ENCODE results near the gene ACACA.

DNA sequence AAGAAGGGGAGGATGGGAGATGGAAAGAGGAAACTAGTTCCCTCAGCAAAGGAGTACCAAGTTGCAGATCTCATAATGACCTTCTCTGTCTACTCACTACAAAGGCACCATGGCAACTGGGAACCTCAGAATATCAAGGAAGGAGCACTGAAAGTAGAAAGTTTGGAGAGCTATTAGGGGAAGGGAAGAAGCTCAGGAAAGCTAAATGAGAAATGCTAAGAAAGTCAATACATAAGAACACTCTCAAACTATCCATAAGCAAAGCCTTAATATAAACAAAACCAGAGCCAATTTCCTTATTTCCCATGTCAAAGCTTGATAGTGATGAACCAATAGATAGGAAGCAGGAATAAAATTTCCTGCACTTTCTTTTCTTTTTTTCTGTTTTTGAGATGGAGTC lies 88.8 kb downstream of the ACACA start:
- TF ChIP-seq POLR2A (IDR thresholded peaks at IDR 0.05; ENCODE audit: low read length) (no peak), GATA1 (IDR thresholded peaks at IDR 0.05; ENCODE audit: low read depth, low read length) (no peak)
